GM12878 (cell line): Measurements from ENCODE around the gene SECTM1. TPM values are rescaled to one million over a fixed set of nuclear protein-coding genes. Genes with fewer than 3 reads are reported as not detected.

Experiments
- ATAC-seq: fragments of 200-7000 bp; cut with Tn5 transposase; 3 replicates; pipeline ENCODE4 v1.9.1; 2020; ENCODE audit warnings: mild to moderate bottlenecking, moderate library complexity
- BruUV-seq: library from RNA; stranded (reverse); fragments of 400-500 nt; replicated peaks from 2 replicates; lab custom pipeline; 2021; lab: Mats Ljungman, UMichigan
- CTCF ChIA-PET: fragments of 300-600 bp; sonication (Branson Sonifier 250); formaldehyde crosslinking; extraction: SDS; loops from one replicate; lab custom pipeline; 2021; ENCODE audit warnings: inconsistent platforms; lab: Yijun Ruan, JAX
- POLR2A ChIA-PET: fragments of 350-600 bp; formaldehyde crosslinking; extraction: SDS; loops from one replicate; lab custom pipeline; 2021; ENCODE audit warnings: inconsistent platforms; lab: Charles Lee
- RAD21 ChIA-PET: fragments of 300-600 bp; sonication (Branson Sonifier 250); formaldehyde crosslinking; loops from one replicate; lab custom pipeline; 2023; ENCODE audit warnings: antibody characterized with exemption; ENCODE audit not compliant: unreplicated experiment; lab: Charles Lee
- SMC1A ChIA-PET: fragments of 300-600 bp; sonication (Branson Sonifier 250); formaldehyde crosslinking; loops from one replicate; lab custom pipeline; 2023; ENCODE audit not compliant: unreplicated experiment, uncharacterized antibody; lab: Charles Lee
- DNase-seq: peaks from one replicate; pipeline ENCODE4 v3.0.0-alpha.2; 2011; ENCODE audit warnings: low read depth, low spot score
- FAIRE-seq: peaks from 3 replicates; lab custom pipeline; 2011; peaks lifted over from hg19 to GRCh38; lab: Jason Lieb, UNC
- H2AFZ ChIP-seq: 2 replicates; pipeline ENCODE4 v1.6.0; 2011; ENCODE audit warnings: low read depth, low read length, control low read depth; ENCODE audit not compliant: control insufficient read depth
- H3K27ac ChIP-seq: 2 replicates; pipeline ENCODE4 v1.5.1; 2011; ENCODE audit warnings: control low read depth; ENCODE audit not compliant: control insufficient read depth, insufficient read depth
- H3K27me3 ChIP-seq, 2 experiments: replicated peaks in 1 of 2; 2 replicates each; pipeline versions ENCODE4 v1.6.0 to v1.6.1; 2011; ENCODE audit warnings: low read length in 1 of 2; ENCODE audit not compliant: control insufficient read depth in 2 of 2, insufficient read depth in 2 of 2
- H3K36me3 ChIP-seq, 2 experiments: 2 replicates each; pipeline ENCODE4 v1.5.1; 2011; ENCODE audit warnings: low read length in 1 of 2; ENCODE audit not compliant: control insufficient read depth in 2 of 2, insufficient read depth in 2 of 2
- H3K4me1 ChIP-seq: 2 replicates; pipeline ENCODE4 v1.6.1; 2011; ENCODE audit warnings: mild to moderate bottlenecking, low read length, moderate library complexity, mixed read lengths; ENCODE audit not compliant: control insufficient read depth, insufficient read depth
- H3K4me2 ChIP-seq: 2 replicates; pipeline ENCODE4 v1.6.0; 2011; ENCODE audit warnings: control low read depth; ENCODE audit not compliant: control insufficient read depth, insufficient read depth
- H3K4me3 ChIP-seq: fragments of 200-600 bp; sonication (generic); 2 replicates; pipeline ENCODE4 v1.5.1; 2016
- H3K79me2 ChIP-seq: 2 replicates; pipeline ENCODE4 v1.6.0; 2011; ENCODE audit warnings: low read length; ENCODE audit not compliant: control insufficient read depth, insufficient read depth
- H3K9ac ChIP-seq: 2 replicates; pipeline ENCODE4 v1.8.0; 2011; ENCODE audit warnings: low read length, control low read depth, mixed read lengths; ENCODE audit not compliant: control insufficient read depth, insufficient read depth
- H3K9me3 ChIP-seq: replicated peaks from 3 replicates; pipeline ENCODE4 v1.5.1; 2011; ENCODE audit warnings: mild to moderate bottlenecking, low read length; ENCODE audit not compliant: control insufficient read depth, insufficient read depth
- H4K20me1 ChIP-seq: 2 replicates; pipeline ENCODE4 v1.6.0; 2011; ENCODE audit not compliant: control insufficient read depth, insufficient read depth
- BACH1 ChIP-seq: fragments of 450-650 bp; IDR thresholded peaks from 2 replicates; pipeline ENCODE4 v1.6.1; 2017; ENCODE audit warnings: mild to moderate bottlenecking, borderline replicate concordance
- CREB1 ChIP-seq: IDR thresholded peaks from 2 replicates; pipeline ENCODE4 v1.6.1; 2012; ENCODE audit warnings: low read depth, mild to moderate bottlenecking, inconsistent platforms
- HDAC6 ChIP-seq: fragments of 200-600 bp; sonication (generic); IDR thresholded peaks from one replicate; pipeline ENCODE4 v1.8.0; 2017; ENCODE audit warnings: antibody characterized with exemption; ENCODE audit not compliant: unreplicated experiment
- IKZF1 ChIP-seq: fragments of 450-650 bp; conservative IDR thresholded peaks from 2 replicates; pipeline ENCODE4 v1.6.1; 2017; ENCODE audit warnings: antibody characterized with exemption, mild to moderate bottlenecking
- IRF4 ChIP-seq: IDR thresholded peaks from 2 replicates; pipeline ENCODE4 v1.6.1; 2011; ENCODE audit warnings: low read depth, low read length
- NR2F1 ChIP-seq: fragments of 450-650 bp; conservative IDR thresholded peaks from 2 replicates; pipeline ENCODE4 v1.6.1; 2017; ENCODE audit warnings: mild to moderate bottlenecking
- STAT3 ChIP-seq: IDR thresholded peaks from 2 replicates; pipeline ENCODE4 v1.6.1; 2011; ENCODE audit warnings: low read depth, low read length, improper control_type of control experiment
- WGBS: methylation state at CpG from one replicate; pipeline ENCODE4 v1.1.6; 2016; ENCODE audit warnings: low lambda C conversion rate; ENCODE audit not compliant: insufficient replicate concordance, insufficient coverage; ENCODE audit errors: missing lambda C conversion rate; 5-methylcytosine and 5-hydroxymethylcytosine counted together
- in situ Hi-C: fragments of 300-500 bp; cut with MboI; formaldehyde crosslinking; loops from 9 replicates; pipeline ENCODE4 v1.14.3; 2018; ENCODE audit warnings: mixed read lengths
- intact Hi-C: fragments of 100-400 bp; cut with micrococcal nuclease; formaldehyde crosslinking; loops from one replicate; pipeline ENCODE4 v1.14.2; 2022; ENCODE audit not compliant: unreplicated experiment
- polyA plus RNA-seq, 11 experiments: library from polyadenylated mRNA; depleted of rRNA in 4 of 11; unstranded in 6 of 11; stranded (reverse) in 5 of 11; fragments of >200 nt; fragmentation: Nextera tagmentation in 4 of 11; fragmentation: Illumina TruSeq in 1 of 11; extraction: Ambion mirVana in 4 of 11; extraction: Trizol in 1 of 11; gene quantifications; 1 replicate in 1 of 11; 2 replicates in 10 of 11; pipeline versions ENCODE4 v1.2.1 to v1.2.3, GENCODE V29; 2011 to 2016; ENCODE audit warnings: inconsistent platforms in 2 of 11, missing spikeins in 2 of 11, low read depth in 1 of 11
- total RNA-seq, 4 experiments: library from RNA; depleted of rRNA in 3 of 4; stranded (reverse); fragments of >200 nt in 3 of 4; fragmentation: Illumina TruSeq in 1 of 4; extraction: Trizol in 1 of 4; gene quantifications; 2 replicates each; pipeline versions ENCODE4 v1.2.1 to v1.2.3, GENCODE V29; 2013 to 2021
- TF ChIP-seq, protein P1 (sequence below): fragments of 450-650 bp; IDR thresholded peaks from 2 replicates; pipeline ENCODE4 v1.6.1; 2017; ENCODE audit warnings: borderline replicate concordance
- TF ChIP-seq, protein P2 (sequence below): IDR thresholded peaks from 2 replicates; pipeline ENCODE4 v1.6.1; 2011; ENCODE audit warnings: low read depth, low read length, improper control_type of control experiment, borderline replicate concordance
- TF ChIP-seq, protein P3 (sequence below): IDR thresholded peaks from 2 replicates; pipeline ENCODE4 v1.6.1; 2012; ENCODE audit warnings: low read depth, low read length, improper control_type of control experiment

Gene SECTM1
- total and polyA plus RNA-seq, 10 of the 15 experiments (the other 5 are each of a cell fraction or from before 2014, with no cell fraction given), result 0.10 to 0.13 (median 0.12) TPM; not detected in 7

DNA sequence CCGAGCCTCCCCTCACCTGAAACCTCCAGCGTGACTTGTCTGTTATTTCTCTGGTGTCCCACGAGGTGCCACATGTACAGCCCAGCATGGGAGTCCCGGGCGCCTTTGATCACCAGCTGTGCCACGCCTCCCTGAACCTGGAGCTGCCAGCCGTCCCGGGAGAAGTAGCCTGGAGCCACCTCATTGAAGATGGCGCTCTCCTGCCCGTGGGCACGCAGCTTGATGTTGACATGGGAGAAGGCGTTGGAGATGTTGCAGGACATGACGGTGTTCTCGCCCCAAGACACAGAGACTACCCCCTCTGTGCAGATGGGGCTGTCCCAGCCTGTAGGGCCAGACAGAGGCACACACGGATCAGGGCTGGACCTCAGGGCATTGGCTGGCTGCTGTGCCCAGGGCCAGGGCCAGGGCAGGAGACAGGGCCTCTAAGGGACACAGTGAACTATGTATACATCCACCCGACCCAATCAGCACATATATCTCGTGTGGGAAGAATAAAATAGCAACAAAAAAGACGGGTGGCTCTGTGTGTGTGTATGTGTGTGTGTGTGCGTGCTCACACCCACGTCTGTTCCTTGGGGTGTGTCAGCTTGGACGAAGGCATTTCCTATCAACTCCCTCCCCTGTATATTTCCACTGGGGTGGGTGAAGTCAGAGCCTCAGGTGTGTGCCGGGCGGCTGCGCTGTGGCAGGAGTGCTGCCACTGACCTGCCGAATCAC lies 8.8 kb downstream of the SECTM1 start:
- intact Hi-C loops, result no loop called here
- 25% methylated on average over 23 of the region's 25 CpGs for WGBS
- no peak for FAIRE-seq

DNA sequence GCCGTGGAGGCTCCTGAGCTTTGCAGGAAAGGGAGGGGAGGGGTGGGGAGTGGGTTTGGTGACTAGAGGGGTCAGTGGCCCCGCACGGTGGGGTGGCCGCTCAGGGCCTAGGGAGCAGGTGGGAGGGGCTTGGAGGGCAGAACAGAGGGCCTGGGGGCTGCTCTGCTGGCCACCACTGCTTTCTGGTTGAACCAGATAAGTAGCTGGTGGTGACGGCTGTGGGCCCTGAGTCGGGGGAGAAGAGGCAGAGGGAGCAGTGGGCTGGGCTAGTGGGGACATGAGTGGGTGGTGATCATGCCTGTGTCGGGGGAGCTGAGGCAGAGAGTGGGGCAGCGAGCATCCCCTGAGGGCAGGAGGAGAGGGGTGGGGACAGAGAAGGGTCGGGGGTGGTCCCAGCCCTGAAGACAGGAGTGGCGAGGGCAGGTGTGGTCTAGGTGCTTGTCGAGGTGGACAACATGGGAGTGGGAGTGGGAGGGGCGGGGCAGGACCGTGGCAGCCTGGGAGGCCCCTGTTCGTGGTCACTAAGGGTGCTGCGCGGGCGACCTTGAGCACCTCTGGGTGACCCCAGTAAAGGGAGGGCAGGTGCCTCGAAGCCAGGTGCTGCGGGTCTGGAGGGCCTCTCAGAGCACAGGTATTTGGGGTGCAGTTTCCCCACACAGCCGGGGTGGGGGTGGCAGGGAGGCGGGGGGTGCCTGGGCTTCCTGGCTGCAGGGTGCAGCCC lies 9.9 kb downstream of the SECTM1 start:
- no peaks in the 10 kb centered on the region for H3K79me2 ChIP-seq
- BruUV-seq, result no TSS peak
- no peak overlapping the region for H2AFZ ChIP-seq
- CTCF ChIA-PET, result interaction anchor here (3.0 to 6.2 kb wide), 2 partner anchors 24 to 88 kb away, joined by 15 to 94 read pairs; no protein-coding TSS in a partner anchor
- no peaks in the 10 kb centered on the region for H3K36me3 ChIP-seq
- RAD21 ChIA-PET, result interaction anchor here (1.2 to 6.5 kb wide), 3 partner anchors 23 to 88 kb away, joined by 3 to 77 read pairs (median 5); no protein-coding TSS in a partner anchor
- no peak overlapping the region for H3K4me2 ChIP-seq
- no peak for DNase-seq
- no peak overlapping the region for H3K27ac ChIP-seq
- no peaks in the 10 kb centered on the region; a peak in 1 of 4 replicates for H3K27me3 ChIP-seq
- SMC1A ChIA-PET, result interaction anchor here (1.8 to 4.1 kb wide), 2 partner anchors 22 to 26 kb away, joined by 3 to 42 read pairs; no protein-coding TSS in a partner anchor
- H3K9ac ChIP-seq, result no peak overlapping the region
- H3K9me3 ChIP-seq, result no peaks in the 10 kb centered on the region; the same call in 1 of the 3 replicates
- in situ Hi-C loops, result no loop called here
- TF ChIP-seq STAT3, result no peak
- TF ChIP-seq, protein P1, sequence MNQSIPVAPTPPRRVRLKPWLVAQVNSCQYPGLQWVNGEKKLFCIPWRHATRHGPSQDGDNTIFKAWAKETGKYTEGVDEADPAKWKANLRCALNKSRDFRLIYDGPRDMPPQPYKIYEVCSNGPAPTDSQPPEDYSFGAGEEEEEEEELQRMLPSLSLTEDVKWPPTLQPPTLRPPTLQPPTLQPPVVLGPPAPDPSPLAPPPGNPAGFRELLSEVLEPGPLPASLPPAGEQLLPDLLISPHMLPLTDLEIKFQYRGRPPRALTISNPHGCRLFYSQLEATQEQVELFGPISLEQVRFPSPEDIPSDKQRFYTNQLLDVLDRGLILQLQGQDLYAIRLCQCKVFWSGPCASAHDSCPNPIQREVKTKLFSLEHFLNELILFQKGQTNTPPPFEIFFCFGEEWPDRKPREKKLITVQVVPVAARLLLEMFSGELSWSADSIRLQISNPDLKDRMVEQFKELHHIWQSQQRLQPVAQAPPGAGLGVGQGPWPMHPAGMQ, result no peak
- TF ChIP-seq NR2F1, result peak; percentile 73
- TF ChIP-seq HDAC6, result no peak
- TF ChIP-seq, protein P2, sequence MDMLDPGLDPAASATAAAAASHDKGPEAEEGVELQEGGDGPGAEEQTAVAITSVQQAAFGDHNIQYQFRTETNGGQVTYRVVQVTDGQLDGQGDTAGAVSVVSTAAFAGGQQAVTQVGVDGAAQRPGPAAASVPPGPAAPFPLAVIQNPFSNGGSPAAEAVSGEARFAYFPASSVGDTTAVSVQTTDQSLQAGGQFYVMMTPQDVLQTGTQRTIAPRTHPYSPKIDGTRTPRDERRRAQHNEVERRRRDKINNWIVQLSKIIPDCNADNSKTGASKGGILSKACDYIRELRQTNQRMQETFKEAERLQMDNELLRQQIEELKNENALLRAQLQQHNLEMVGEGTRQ, result no peak
- TF ChIP-seq, protein P3, sequence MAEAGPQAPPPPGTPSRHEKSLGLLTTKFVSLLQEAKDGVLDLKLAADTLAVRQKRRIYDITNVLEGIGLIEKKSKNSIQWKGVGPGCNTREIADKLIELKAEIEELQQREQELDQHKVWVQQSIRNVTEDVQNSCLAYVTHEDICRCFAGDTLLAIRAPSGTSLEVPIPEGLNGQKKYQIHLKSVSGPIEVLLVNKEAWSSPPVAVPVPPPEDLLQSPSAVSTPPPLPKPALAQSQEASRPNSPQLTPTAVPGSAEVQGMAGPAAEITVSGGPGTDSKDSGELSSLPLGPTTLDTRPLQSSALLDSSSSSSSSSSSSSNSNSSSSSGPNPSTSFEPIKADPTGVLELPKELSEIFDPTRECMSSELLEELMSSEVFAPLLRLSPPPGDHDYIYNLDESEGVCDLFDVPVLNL, result no peak
- no peak for TF ChIP-seq IRF4
- TF ChIP-seq CREB1, result no peak
- TF ChIP-seq, all 136 proteins: peak for 1
- no peaks in the 10 kb centered on the region for H4K20me1 ChIP-seq
- WGBS, result 31% methylated on average over 17 of the region's 21 CpGs
- no peaks in the 10 kb centered on the region; the same call in 1 of the 2 replicates for H3K4me1 ChIP-seq
- POLR2A ChIA-PET, result interaction anchor here (0.6 kb wide), 1 partner anchor 15 kb away, joined by 7 read pairs; no protein-coding TSS in a partner anchor
- ATAC-seq (no peak), FAIRE-seq (no peak)
- intact Hi-C loops, result loop anchor here (2.0 kb wide), 1 partner anchor 117 kb away; no protein-coding TSS in a partner anchor
- H3K4me3 ChIP-seq, result no peak overlapping the region

More for the DNA sequence above, 8.8 kb downstream of the SECTM1 start:
- H3K9me3 ChIP-seq, result no peaks in the 10 kb centered on the region; the same call in 1 of the 3 replicates
- H3K4me1 ChIP-seq, result no peaks in the 10 kb centered on the region; the same call in 1 of the 2 replicates
- in situ Hi-C loops, result no loop called here
- TF ChIP-seq BACH1 (no peak), IKZF1 (peak; percentile 37; the same call in 1 of the 2 replicates)
- H3K9ac ChIP-seq, result no peak overlapping the region
- H3K27ac ChIP-seq, result no peak overlapping the region
- no peak overlapping the region for H2AFZ ChIP-seq
- ATAC-seq (peak; percentile 28; the same call in 2 of the 3 replicates), DNase-seq (no peak)
- no peaks in the 10 kb centered on the region for H4K20me1 ChIP-seq
- H3K4me2 ChIP-seq, result no peak overlapping the region
- H3K4me3 ChIP-seq, result no peak overlapping the region
- RAD21 ChIA-PET, result interaction anchor here (1.7 to 6.5 kb wide), 2 partner anchors 24 to 89 kb away, joined by 5 to 77 read pairs; no protein-coding TSS in a partner anchor
- SMC1A ChIA-PET, result interaction anchor here (1.1 to 4.1 kb wide), 3 partner anchors 23 to 27 kb away, joined by 3 to 42 read pairs (median 3); no protein-coding TSS in a partner anchor
- H3K79me2 ChIP-seq, result no peaks in the 10 kb centered on the region
- POLR2A ChIA-PET, result interaction anchor here (1.1 kb wide), 1 partner anchor 21 kb away, joined by 6 read pairs; no protein-coding TSS in a partner anchor
- H3K36me3 ChIP-seq, result no peaks in the 10 kb centered on the region
- BruUV-seq, result no TSS peak
- no peaks in the 10 kb centered on the region; a peak in 1 of 4 replicates for H3K27me3 ChIP-seq
- CTCF ChIA-PET, result interaction anchor here (1.5 to 6.2 kb wide), 2 partner anchors 25 kb away, joined by 3 to 94 read pairs; no protein-coding TSS in a partner anchor
